Prostate gland (tissue), 1 donor: Measurements from ENCODE around the gene PPFIBP2.

Source experiments
- POLR2A ChIP-seq: fragments of 450-650 bp; IDR thresholded peaks from one replicate; pipeline ENCODE4 v1.6.1; 2016; ENCODE audit warnings: antibody characterized with exemption, mild to moderate bottlenecking
- POLR2AphosphoS5 ChIP-seq: sonication (generic); formaldehyde crosslinking; IDR thresholded peaks from one replicate; pipeline ENCODE4 v1.6.1; 2017; ENCODE audit warnings: antibody characterized with exemption

DNA sequence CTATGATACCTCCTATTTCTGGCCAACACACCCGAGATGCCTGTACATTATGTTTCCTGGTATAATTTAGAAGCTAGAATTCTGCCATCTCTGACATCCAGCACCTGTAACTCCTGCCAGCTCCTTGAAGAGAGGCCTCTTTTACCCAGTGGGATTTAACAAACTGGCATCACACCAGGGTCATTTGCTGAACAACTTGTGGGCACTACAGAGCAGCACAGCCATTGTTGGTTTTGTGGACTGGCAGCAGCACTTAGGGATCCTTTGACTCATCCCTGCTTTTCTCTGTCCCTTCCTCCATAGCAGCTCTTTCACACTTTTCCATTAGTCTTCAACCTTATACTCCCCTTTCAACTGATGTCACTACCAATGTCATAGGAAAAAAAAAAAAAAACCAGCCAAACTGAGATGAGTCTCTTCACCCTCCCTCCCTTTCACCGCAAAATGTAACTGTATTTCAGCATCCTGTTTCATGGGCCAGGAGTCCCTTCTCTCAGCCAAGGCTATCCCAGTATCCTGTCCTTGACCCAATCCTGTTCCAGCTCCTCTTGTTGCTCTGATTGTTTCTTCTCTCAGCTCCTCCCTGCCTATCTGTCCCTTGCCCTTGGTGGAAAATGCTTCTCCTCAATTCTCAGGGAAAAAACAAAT is 68.7 kb downstream of the PPFIBP2 start:
- TF ChIP-seq POLR2AphosphoS5 (no peak), POLR2A (no peak)
